BJ (cell line): ENCODE data around the gene PTPRG. TPM values are rescaled to one million over a fixed set of nuclear protein-coding genes. Genes with fewer than 3 reads are reported as not detected.

Experiments used
- CTCF ChIA-PET: fragments of 350-600 bp; formaldehyde crosslinking; extraction: SDS; loops from one replicate; lab custom pipeline; 2021; ENCODE audit warnings: antibody characterized with exemption, inconsistent platforms; lab: Yijun Ruan, JAX
- POLR2A ChIA-PET: fragments of 300-600 bp; sonication (Branson Sonifier 250); formaldehyde crosslinking; extraction: SDS; loops from one replicate; lab custom pipeline; 2021; ENCODE audit warnings: antibody characterized with exemption; lab: Charles Lee
- DNase-seq: peaks from one replicate; pipeline ENCODE4 v3.0.0-alpha.2; 2011; ENCODE audit warnings: low read depth
- H3K27me3 ChIP-seq: 2 replicates; pipeline ENCODE4 v1.6.0; 2011; ENCODE audit warnings: low read length; ENCODE audit not compliant: control insufficient read depth, insufficient read depth
- H3K36me3 ChIP-seq: 2 replicates; pipeline ENCODE4 v1.5.1; 2011; ENCODE audit warnings: low read length; ENCODE audit not compliant: control insufficient read depth, insufficient read depth
- H3K4me3 ChIP-seq: 2 replicates; pipeline ENCODE4 v1.5.1; 2011; ENCODE audit warnings: low read depth, mild to moderate bottlenecking, control low read depth, low read length
- CTCF ChIP-seq: IDR thresholded peaks from 2 replicates; pipeline ENCODE4 v1.5.1; 2011; ENCODE audit warnings: low read depth, mild to moderate bottlenecking, control low read depth, inconsistent platforms, low read length, moderate library complexity; ENCODE audit not compliant: insufficient read depth
- polyA plus RNA-seq: library from polyadenylated mRNA; depleted of rRNA; stranded (reverse); fragments of >200 nt; gene quantifications from 2 replicates; pipeline ENCODE4 v1.2.3, GENCODE V29; 2011

Gene PTPRG
- polyA plus RNA-seq, 1 experiment = 20.8 TPM

- H3K36me3 ChIP-seq = no peaks in the 10 kb centered on the region
- no peak for TF ChIP-seq CTCF
- peak; percentile 24 for DNase-seq
- no peaks in the 10 kb centered on the region for H3K27me3 ChIP-seq
- POLR2A ChIA-PET = interaction anchor here (0.6 kb wide), 1 partner anchor 13 kb away, joined by 3 read pairs; no protein-coding TSS in a partner anchor
- CTCF ChIA-PET = interaction anchor here (0.8 to 1.4 kb wide), 2 partner anchors 12 to 24 kb away, joined by 3 to 4 read pairs; no protein-coding TSS in a partner anchor
- no peak overlapping the region for H3K4me3 ChIP-seq
Observed at GRCh38 chr3:61807865-61808276, 246.5 kb downstream of the PTPRG start.

GRCh38 chr3:61808526-61808925 lies 247.2 kb downstream of the PTPRG start:
- Histone ChIP-seq H3K4me3 (no peak overlapping the region), H3K36me3 (no peaks in the 10 kb centered on the region), H3K27me3 (no peaks in the 10 kb centered on the region)
- ChIA-PET CTCF (interaction anchor here (0.8 to 1.4 kb wide), 2 partner anchors 13 to 24 kb away, joined by 3 to 4 read pairs; no protein-coding TSS in a partner anchor), POLR2A (interaction anchor here (0.6 kb wide), 1 partner anchor 13 kb away, joined by 3 read pairs; no protein-coding TSS in a partner anchor)
- no peak for DNase-seq
- TF ChIP-seq CTCF = no peak

DNA sequence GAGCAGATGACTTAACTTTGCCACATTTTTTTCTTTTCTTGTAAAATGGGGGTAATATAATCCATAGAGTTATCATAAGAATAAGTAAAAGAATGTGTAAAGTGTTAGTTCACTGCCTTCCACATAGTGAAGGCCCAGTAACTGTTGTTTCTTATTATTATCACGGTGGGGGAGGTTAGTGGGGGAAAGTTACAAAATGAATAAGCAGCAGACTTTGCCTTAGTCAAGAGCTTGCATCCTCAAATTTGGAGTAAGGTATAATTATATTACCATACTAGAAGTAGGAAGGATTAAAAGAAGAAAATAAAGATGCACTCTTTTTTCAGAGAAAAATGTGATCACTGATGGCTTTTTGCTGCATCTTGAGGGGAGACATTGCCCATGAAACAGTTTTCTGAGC lies 247.6 kb downstream of the PTPRG start:
- TF ChIP-seq CTCF = no peak

GRCh38 chr3:61809879-61810278 lies 248.5 kb downstream of the PTPRG start:
- ChIA-PET CTCF (interaction anchor here (0.6 kb wide), 1 partner anchor 82 kb away, joined by 4 read pairs; no protein-coding TSS in a partner anchor), POLR2A (no interaction called here)
- Histone ChIP-seq H3K4me3 (no peak overlapping the region), H3K27me3 (no peaks in the 10 kb centered on the region), H3K36me3 (no peaks in the 10 kb centered on the region)
- TF ChIP-seq CTCF = no peak
- DNase-seq = no peak

More for the DNA sequence above, 247.6 kb downstream of the PTPRG start:
- Histone ChIP-seq H3K27me3 (no peaks in the 10 kb centered on the region), H3K36me3 (no peaks in the 10 kb centered on the region), H3K4me3 (no peak overlapping the region)
- ChIA-PET POLR2A (no interaction called here), CTCF (no interaction called here)
- DNase-seq = no peak

DNA sequence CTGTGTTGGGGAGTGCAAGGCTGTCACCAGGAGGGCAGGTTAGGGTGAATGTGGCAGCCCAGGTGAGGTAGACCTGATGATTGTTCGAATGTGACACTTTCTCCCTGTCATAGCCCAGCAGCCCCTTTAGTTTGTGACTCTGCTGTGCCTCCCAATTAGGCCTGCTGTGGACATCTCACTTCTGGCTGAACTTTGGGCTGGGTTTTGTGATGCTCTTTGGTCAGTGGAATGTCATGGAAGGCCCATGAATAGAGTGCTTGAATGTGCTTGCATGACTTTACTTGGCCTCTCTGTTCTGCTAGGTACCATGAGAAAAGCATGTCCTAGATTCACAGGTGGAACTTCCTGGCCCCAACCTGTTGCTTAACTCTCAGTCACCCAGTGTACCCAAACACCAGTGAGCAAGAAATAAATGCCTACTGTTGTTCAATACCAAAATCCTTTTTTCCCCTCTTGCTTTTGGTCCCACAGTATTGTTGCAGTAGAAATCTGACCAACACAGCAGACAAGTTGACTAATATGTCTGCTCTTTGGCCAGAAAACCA lies 249.7 kb downstream of the PTPRG start:
- DNase-seq = no peak
- no peak for TF ChIP-seq CTCF
- CTCF ChIA-PET = interaction anchor here (1.1 kb wide), 1 partner anchor 14 kb away, joined by 3 read pairs; no protein-coding TSS in a partner anchor
- POLR2A ChIA-PET = no interaction called here
- H3K4me3 ChIP-seq = no peak overlapping the region
- H3K36me3 ChIP-seq = no peaks in the 10 kb centered on the region
- H3K27me3 ChIP-seq = no peaks in the 10 kb centered on the region
